ENCODE measurements around the gene MTERF4.

Gene MTERF4

GRCh38 chr2:241048949-241049343 lies 53.1 kb downstream of the MTERF4 start:
- TF ChIP-seq CTCF (IDR thresholded peaks at IDR 0.05; ENCODE audit: low read depth, low read length, missing control alignments): no peak
- no peak for DNase-seq (ENCODE audit: low read depth)
- no peak overlapping the region for H3K4me3 ChIP-seq (ENCODE audit: low read depth, low read length)

- no peak for TF ChIP-seq CTCF (IDR thresholded peaks at IDR 0.05; ENCODE audit: low read depth, low read length, missing control alignments)
- H3K4me3 ChIP-seq (ENCODE audit: low read depth, low read length): no peak overlapping the region
- DNase-seq (ENCODE audit: low read depth): no peak
Observed at GRCh38 chr2:241048149-241048948, 53.7 kb downstream of the MTERF4 start.

GRCh38 chr2:241047253-241048010 lies 54.7 kb downstream of the MTERF4 start:
- DNase-seq (ENCODE audit: low read depth): no peak
- H3K4me3 ChIP-seq (ENCODE audit: low read depth, low read length): no peak overlapping the region
- no peak for TF ChIP-seq CTCF (IDR thresholded peaks at IDR 0.05; ENCODE audit: low read depth, low read length, missing control alignments)

All from GM12864 (cell line).